Measurements from ENCODE around the gene PLRG1. TPM values are rescaled to one million over a fixed set of nuclear protein-coding genes. Genes with fewer than 3 reads are reported as not detected.

The PLRG1 gene
- total RNA-seq, 1 donor from 2014 or later: 81.3 TPM

- Histone ChIP-seq H3K27ac (ENCODE audit: low read depth, low read length) (no peak within 1 kb of the TSS), H3K79me2 (ENCODE audit: insufficient read depth, low read length) (no peaks in the 10 kb centered on the region), H3K4me3 (ENCODE audit: insufficient read depth, low read depth, low read length) (no peak within 1 kb of the TSS), H3K9me3 (ENCODE audit: insufficient read depth, low read depth, low read length) (no peaks in the 10 kb centered on the region), H3K4me2 (ENCODE audit: low read length) (no peak within 1 kb of the TSS), H2AFZ (ENCODE audit: low read depth, low read length) (no peak within 1 kb of the TSS), H3K27me3 (ENCODE audit: insufficient read depth, low read length) (no peaks in the 10 kb centered on the region), H3K36me3 (ENCODE audit: insufficient read depth, low read length) (no peaks in the 10 kb centered on the region), H4K20me1 (ENCODE audit: insufficient read depth, low read length) (no peaks in the 10 kb centered on the region), H3K9ac (ENCODE audit: low read length) (no peak within 1 kb of the TSS), H3K4me1 (ENCODE audit: insufficient read depth, low read length) (peaks cover 6% of the 10 kb centered on the region)
- TF ChIP-seq EZH2 (IDR thresholded peaks at IDR 0.05; ENCODE audit: insufficient read depth, low read length): no peak
- TF ChIP-seq CTCF (IDR thresholded peaks at IDR 0.05; ENCODE audit: insufficient read depth, low read depth, low read length): no peak
- Mint-ChIP-seq H3K9me3 (ENCODE audit: unreplicated experiment) (no peaks in the 10 kb centered on the region), H3K4me1 (ENCODE audit: low read depth, unreplicated experiment) (peaks cover 10% of the 10 kb centered on the region), H3K4me3 (ENCODE audit: unreplicated experiment) (no peak within 1 kb of the TSS), H3K27me3 (ENCODE audit: low read depth, unreplicated experiment) (no peaks in the 10 kb centered on the region), H3K36me3 (ENCODE audit: low read depth, unreplicated experiment) (no peaks in the 10 kb centered on the region), H3K27ac (ENCODE audit: unreplicated experiment) (no peak within 1 kb of the TSS)
- no peak for DNase-seq (ENCODE audit: low read depth)
- FAIRE-seq: no peak
These were observed 12.6 kb upstream of the PLRG1 start, which contains the start of gene FGB for GRCh38 chr4:154562697-154563254. TSS of gene FGB (plus strand) at chr4:154563011. CDS start at chr4:154563019, 8 bp downstream.

GRCh38 chr4:154560824-154561231, 10.6 kb upstream of the PLRG1 start:
- Mint-ChIP-seq H3K4me3 (ENCODE audit: unreplicated experiment) (no peak overlapping the region), H3K36me3 (ENCODE audit: low read depth, unreplicated experiment) (no peaks in the 10 kb centered on the region), H3K27ac (ENCODE audit: unreplicated experiment) (peak overlapping the region; percentile 1), H3K4me1 (ENCODE audit: low read depth, unreplicated experiment) (peaks cover 10% of the 10 kb centered on the region), H3K9me3 (ENCODE audit: unreplicated experiment) (no peaks in the 10 kb centered on the region), H3K27me3 (ENCODE audit: low read depth, unreplicated experiment) (no peaks in the 10 kb centered on the region)
- FAIRE-seq (no peak), DNase-seq (ENCODE audit: low read depth) (peak; percentile 97)
- no peak overlapping the region for H3K4me3 ChIP-seq (ENCODE audit: insufficient read depth, low read depth, low read length)
- no peaks in the 10 kb centered on the region for H3K9me3 ChIP-seq (ENCODE audit: insufficient read depth, low read depth, low read length)
- no peaks in the 10 kb centered on the region for H4K20me1 ChIP-seq (ENCODE audit: insufficient read depth, low read length)
- peak overlapping the region; percentile 4 for H3K4me2 ChIP-seq (ENCODE audit: low read length)
- no peaks in the 10 kb centered on the region for H3K36me3 ChIP-seq (ENCODE audit: insufficient read depth, low read length)
- H2AFZ ChIP-seq (ENCODE audit: low read depth, low read length): no peak overlapping the region
- H3K27ac ChIP-seq (ENCODE audit: low read depth, low read length): no peak overlapping the region
- H3K79me2 ChIP-seq (ENCODE audit: insufficient read depth, low read length): no peaks in the 10 kb centered on the region
- H3K9ac ChIP-seq (ENCODE audit: low read length): no peak overlapping the region
- no peaks in the 10 kb centered on the region for H3K27me3 ChIP-seq (ENCODE audit: insufficient read depth, low read length)
- peaks cover 6% of the 10 kb centered on the region for H3K4me1 ChIP-seq (ENCODE audit: insufficient read depth, low read length)
- TF ChIP-seq EZH2 (IDR thresholded peaks at IDR 0.05; ENCODE audit: insufficient read depth, low read length) (no peak), CTCF (IDR thresholded peaks at IDR 0.05; ENCODE audit: insufficient read depth, low read depth, low read length) (no peak)

GRCh38 chr4:154560419-154560801, 10.2 kb upstream of the PLRG1 start:
- no peaks in the 10 kb centered on the region for H4K20me1 ChIP-seq (ENCODE audit: insufficient read depth, low read length)
- no peaks in the 10 kb centered on the region for H3K36me3 ChIP-seq (ENCODE audit: insufficient read depth, low read length)
- no peak overlapping the region for H3K4me3 ChIP-seq (ENCODE audit: insufficient read depth, low read depth, low read length)
- Mint-ChIP-seq H3K27me3 (ENCODE audit: low read depth, unreplicated experiment) (no peaks in the 10 kb centered on the region), H3K4me1 (ENCODE audit: low read depth, unreplicated experiment) (peaks cover 10% of the 10 kb centered on the region), H3K4me3 (ENCODE audit: unreplicated experiment) (no peak overlapping the region), H3K36me3 (ENCODE audit: low read depth, unreplicated experiment) (no peaks in the 10 kb centered on the region), H3K9me3 (ENCODE audit: unreplicated experiment) (no peaks in the 10 kb centered on the region), H3K27ac (ENCODE audit: unreplicated experiment) (peak overlapping the region; percentile 50)
- H3K9me3 ChIP-seq (ENCODE audit: insufficient read depth, low read depth, low read length): no peaks in the 10 kb centered on the region
- H3K27ac ChIP-seq (ENCODE audit: low read depth, low read length): no peak overlapping the region
- peak overlapping the region; percentile 4 for H3K4me2 ChIP-seq (ENCODE audit: low read length)
- DNase-seq (ENCODE audit: low read depth) (no peak), FAIRE-seq (no peak)
- H2AFZ ChIP-seq (ENCODE audit: low read depth, low read length): no peak overlapping the region
- H3K27me3 ChIP-seq (ENCODE audit: insufficient read depth, low read length): no peaks in the 10 kb centered on the region
- no peak overlapping the region for H3K9ac ChIP-seq (ENCODE audit: low read length)
- no peaks in the 10 kb centered on the region for H3K79me2 ChIP-seq (ENCODE audit: insufficient read depth, low read length)
- no peak for TF ChIP-seq EZH2 (IDR thresholded peaks at IDR 0.05; ENCODE audit: insufficient read depth, low read length)
- TF ChIP-seq CTCF (IDR thresholded peaks at IDR 0.05; ENCODE audit: insufficient read depth, low read depth, low read length): no peak
- peaks cover 6% of the 10 kb centered on the region for H3K4me1 ChIP-seq (ENCODE audit: insufficient read depth, low read length)
